Glomerular visceral epithelial cell (primary cell): ENCODE data around the gene TPO.

Source experiments
- DNase-seq: peaks from one replicate; pipeline ENCODE4 v3.0.0-alpha.2; 2016; ENCODE audit errors: extremely low spot score

TPO gene

DNA sequence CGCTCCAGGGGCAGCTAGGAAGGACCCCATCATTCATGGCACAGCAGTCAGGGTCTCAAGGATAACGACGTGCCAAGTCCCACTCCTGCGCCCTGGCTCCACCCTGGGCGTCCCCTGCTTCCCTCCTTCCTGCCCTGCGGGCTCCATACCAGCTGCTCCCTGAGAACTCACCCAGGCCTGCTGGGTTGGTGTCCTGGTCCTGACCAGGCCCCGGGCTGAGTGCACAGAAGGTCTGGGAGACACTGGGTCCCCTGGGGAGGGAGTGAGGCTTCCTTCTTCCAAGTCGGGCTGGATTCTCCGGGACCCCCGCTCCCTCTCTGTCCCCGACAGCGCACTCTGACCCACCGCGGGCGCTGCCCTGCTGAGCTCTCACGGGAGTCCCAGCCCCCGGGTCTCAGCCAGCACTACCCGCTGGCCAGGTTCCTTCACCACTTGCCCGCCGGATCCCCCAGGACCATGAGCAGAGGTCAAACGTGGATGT, 170.8 kb downstream of the TPO start:
- DNase-seq = no peak

- DNase-seq = no peak
Observed at GRCh38 chr2:1584691-1585485, 171.6 kb downstream of the TPO start.

DNA sequence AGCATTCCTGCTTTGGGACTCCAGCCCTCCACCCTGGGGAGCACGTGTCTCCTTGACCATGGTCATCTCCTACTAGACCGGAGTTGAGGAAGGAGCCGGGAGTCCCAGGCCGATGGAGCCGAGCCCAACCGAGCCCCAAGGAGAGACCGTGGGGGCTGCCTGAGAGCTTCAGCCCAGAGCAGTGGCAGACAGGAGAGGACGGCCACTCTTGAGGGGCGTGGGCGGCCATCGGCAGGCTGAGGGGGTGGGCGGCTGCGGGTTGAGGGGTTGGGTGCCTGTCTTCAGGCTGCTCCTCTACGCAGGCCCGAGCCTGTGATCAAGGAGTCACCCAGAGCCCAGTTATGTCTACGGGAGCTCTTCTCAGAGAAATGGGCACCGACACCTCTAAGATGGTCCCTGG, 172.4 kb downstream of the TPO start:
- no peak for DNase-seq

DNA sequence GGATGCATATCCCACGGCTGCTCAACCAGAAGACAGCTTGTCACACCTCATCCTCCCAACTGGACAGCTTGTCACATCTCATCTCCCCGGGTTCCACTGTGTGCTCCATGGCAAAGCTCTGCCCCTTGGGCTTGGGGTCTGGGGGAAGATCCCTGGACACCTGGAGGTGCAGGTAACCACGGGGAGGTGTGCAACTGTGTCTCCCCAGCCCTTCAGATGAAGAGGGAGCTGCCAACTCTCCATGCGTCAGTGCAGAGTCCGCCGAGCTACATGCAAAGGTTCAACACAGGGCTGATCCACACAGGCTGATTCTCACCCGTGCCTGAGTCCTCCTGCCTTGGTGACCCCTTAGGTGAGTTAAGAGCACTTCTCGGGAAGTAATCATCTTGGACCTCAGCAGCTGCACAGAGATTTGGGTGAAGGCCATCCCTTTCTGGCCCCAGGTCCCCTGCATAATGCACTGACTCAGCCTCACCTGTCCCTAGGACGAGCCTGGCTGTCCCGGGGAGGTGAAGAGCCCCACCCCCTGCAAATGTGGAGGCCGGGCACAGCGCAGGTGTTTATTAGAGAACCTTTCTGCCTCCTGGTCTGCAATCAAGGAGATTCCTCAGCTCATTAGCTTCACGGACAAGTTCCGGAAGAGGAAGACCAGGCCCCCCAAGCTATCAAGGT, 173.1 kb downstream of the TPO start:
- no peak for DNase-seq

DNA sequence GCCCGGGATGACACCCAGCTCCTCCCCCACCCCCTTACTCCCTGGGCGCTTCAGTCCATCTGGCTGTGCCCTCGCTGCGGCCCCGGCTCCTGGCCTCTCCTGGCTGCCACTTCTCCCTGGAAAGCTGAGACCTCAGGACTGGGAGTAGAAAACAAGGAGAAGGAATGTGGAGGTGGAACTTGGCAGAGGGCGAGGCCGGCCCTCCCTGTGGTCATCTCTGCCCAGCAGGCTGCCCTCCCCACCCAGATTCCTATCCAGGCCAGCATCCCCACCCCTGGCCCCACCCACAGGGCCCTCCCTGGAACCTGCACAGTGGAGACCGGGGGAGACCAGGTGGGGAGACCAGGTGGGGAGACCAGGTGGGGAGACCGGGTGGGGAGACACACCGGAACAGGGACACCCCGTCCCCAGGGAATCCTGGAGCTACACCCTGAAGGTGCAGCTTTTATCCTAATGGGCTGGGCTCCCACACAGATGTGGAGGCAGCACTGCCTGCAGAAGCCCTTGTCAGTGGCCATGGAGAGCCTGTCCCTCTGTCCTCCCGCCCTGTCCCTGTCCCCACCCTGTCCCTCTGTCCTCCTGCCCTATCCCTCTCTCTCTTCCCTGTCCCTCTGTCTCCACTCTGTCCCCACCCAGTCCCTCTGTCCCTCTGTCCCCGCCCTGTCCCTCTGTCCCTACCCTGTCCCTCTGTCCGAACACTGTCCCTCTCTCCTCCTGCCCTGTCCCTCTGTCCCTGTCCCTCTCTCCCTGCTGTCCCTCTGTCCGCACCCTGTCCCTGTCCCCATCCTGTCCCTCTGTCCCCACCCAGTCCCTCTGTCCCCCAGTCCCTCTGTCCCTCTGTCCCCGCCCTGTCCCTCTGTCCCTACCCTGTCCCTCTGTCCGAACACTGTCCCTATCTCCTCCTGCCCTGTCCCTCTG, 173.9 kb downstream of the TPO start:
- peak; percentile 55 for DNase-seq

DNA sequence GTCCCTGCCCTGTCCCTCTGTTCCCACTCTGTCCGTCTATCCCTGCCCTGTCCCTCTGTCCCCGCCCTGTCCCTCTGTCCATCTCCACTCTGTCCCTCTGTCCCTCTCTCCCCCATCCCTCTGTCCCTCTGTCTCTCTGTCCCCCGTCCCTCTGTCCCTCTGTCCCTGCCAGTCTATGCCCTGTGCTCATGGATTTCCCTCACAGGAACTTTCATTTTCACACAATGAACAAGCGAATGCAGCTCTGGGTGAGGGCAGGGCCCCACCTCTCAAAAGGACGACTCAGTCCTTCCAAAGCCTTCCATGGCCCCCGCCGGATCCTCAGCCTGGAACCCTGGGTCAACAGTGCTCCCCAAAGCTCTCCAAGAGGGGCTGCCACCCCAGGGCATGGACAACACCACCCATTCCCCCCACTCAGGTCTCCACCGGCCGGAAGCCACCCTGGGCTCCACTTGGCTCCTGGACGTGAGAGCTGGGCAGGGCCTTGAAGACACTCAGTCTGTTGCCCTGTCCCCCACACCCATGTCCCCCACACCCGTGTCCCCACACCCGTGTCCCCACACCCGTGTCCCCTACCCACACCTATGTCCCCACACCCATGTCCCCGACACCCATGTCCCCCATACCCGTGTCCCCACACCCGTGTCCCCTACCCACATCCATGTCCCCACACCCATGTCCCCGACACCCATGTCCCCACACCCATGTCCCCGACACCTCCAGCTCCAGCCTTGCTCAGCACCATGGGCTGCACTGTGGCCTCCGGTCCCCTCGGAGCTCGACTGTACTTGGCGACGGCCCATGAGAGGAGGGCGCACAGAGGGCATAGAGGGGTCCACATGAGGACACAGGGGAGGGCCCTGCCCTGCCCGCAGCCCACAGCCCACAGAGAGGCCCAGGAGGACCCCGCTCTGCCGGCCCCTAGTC, 175.1 kb downstream of the TPO start:
- no peak for DNase-seq

GRCh38 chr2:1588978-1589621, 175.8 kb downstream of the TPO start:
- DNase-seq = peak; percentile 52

GRCh38 chr2:1590596-1591460, 177.6 kb downstream of the TPO start:
- DNase-seq = no peak

- DNase-seq = peak; percentile 30
Observed at GRCh38 chr2:1591461-1591770, 178.2 kb downstream of the TPO start.
